LNCaP clone FGC (cell line): ENCODE measurements around the gene PASD1.
"Not testable (repeated sequence)": the region's sequence is repeated elsewhere in the genome, so short reads cannot be mapped to it uniquely, and the experiment has no call there.

Experiments used
- DNase-seq: peaks from one replicate; pipeline ENCODE4 v3.0.0-alpha.2; 2011; ENCODE audit warnings: low read depth
- H3K4me3 ChIP-seq: 2 replicates; pipeline ENCODE4 v1.5.1; 2011; ENCODE audit warnings: mild to moderate bottlenecking, low read depth, low read length, control low read depth
- TF ChIP-seq, protein P1 (sequence below): IDR thresholded peaks from 2 replicates; pipeline ENCODE4 v1.5.1; 2012; ENCODE audit warnings: mild to moderate bottlenecking; ENCODE audit not compliant: control insufficient read depth, insufficient read depth; ENCODE audit errors: extremely low read depth

The PASD1 gene

DNA sequence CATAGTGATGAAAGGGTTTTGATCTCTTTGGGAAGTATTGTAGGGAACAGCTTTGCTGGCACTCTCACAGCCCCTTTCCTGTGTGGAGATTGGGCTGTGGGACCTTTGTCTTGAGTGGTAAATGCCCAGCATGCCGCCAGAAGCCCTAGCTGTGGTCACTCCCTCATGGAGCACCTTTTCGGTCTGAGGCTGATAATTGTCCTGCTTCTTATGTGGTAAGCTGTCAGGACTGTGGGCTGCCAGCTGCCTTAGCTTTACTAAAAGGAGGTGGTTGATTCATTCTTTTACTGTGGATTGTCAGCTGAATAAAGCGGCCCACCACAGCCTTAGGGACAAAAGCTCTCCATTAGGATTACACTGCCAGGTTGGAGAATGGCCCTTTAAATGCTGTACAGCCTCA, 7.1 kb downstream of the PASD1 start:
- TF ChIP-seq, protein P1, sequence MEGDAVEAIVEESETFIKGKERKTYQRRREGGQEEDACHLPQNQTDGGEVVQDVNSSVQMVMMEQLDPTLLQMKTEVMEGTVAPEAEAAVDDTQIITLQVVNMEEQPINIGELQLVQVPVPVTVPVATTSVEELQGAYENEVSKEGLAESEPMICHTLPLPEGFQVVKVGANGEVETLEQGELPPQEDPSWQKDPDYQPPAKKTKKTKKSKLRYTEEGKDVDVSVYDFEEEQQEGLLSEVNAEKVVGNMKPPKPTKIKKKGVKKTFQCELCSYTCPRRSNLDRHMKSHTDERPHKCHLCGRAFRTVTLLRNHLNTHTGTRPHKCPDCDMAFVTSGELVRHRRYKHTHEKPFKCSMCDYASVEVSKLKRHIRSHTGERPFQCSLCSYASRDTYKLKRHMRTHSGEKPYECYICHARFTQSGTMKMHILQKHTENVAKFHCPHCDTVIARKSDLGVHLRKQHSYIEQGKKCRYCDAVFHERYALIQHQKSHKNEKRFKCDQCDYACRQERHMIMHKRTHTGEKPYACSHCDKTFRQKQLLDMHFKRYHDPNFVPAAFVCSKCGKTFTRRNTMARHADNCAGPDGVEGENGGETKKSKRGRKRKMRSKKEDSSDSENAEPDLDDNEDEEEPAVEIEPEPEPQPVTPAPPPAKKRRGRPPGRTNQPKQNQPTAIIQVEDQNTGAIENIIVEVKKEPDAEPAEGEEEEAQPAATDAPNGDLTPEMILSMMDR, result no peak
- DNase-seq, result no peak

GRCh38 chrX:151593384-151593783, 29.9 kb downstream of the PASD1 start:
- DNase-seq, H3K4me3 ChIP-seq: not testable (repeated sequence)

More for the DNA sequence above, 7.1 kb downstream of the PASD1 start:
- no peak overlapping the region for H3K4me3 ChIP-seq

GRCh38 chrX:151596282-151596681, 32.8 kb downstream of the PASD1 start:
- no peak overlapping the region for H3K4me3 ChIP-seq
- no peak for DNase-seq
- TF ChIP-seq, protein P1, result no peak

DNA sequence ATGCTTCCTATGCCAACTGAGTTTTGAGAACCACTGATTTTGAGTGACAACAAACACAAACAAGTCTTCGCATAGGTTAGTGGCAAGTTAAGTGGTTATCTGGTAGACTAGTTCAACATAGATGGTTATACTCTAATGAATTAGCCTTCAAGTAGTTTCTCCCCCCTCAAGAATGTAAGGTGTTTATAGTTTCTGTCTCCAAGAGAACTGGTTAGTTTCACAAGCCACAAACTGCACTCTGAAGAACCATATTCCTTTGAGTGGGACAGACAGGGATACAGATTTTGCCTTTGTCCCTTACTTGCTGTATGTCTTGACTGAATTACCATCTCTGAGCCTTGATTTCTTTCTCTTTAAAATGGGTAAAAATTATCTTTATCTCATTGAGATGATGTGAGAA, 41.5 kb downstream of the PASD1 start:
- TF ChIP-seq, protein P1, result no peak
- no peak overlapping the region for H3K4me3 ChIP-seq
- DNase-seq, result no peak

DNA sequence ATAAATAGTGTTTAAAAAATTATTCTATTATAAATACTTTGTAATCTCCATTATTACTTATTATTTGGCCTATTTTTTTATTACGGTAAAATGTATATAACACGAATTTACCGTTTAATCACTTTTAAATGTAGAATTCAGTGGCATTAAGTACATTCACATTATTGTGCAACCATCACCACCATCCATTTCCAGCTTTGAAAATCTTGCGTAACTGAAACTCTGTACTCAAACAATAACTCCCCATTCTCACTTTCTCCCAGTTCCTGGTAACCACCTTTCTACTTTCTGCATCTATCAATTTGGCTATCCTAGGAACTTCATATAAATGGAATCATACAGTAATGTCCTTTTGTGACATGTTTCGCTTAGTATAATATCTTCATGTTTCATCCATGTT, 45.7 kb downstream of the PASD1 start:
- no peak overlapping the region for H3K4me3 ChIP-seq
- DNase-seq, result no peak
- TF ChIP-seq, protein P1, result no peak

DNA sequence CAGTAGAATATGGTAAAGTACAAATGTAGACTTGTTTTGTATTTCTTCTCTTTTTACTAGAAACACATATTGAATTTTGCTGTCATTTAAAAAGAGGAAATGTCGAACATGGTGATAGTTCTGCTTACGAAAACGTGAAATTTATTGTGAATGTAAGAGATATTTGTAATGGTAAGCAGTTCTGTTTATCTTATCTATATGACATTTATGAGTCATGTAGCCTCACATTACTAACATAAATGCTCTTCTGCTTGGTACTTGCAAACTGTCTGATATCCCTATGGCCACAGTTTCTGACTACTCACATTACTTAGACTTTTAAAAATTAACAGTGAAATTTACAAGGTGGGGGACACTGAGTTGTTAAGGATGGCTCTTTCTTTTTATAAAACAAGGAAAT, 57.9 kb downstream of the PASD1 start:
- no peak for DNase-seq
- TF ChIP-seq, protein P1, result no peak
- no peak overlapping the region for H3K4me3 ChIP-seq

GRCh38 chrX:151624677-151625076, 61.2 kb downstream of the PASD1 start:
- no peak overlapping the region for H3K4me3 ChIP-seq
- no peak for DNase-seq

More at GRCh38 chrX:151624677-151625076, 61.2 kb downstream of the PASD1 start:
- TF ChIP-seq, protein P1, result no peak
